PC-3 (cell line): Measurements from ENCODE around the gene SDE2. TPM values are rescaled to one million over a fixed set of nuclear protein-coding genes. Genes with fewer than 3 reads are reported as not detected.

Experiments
- ATAC-seq: fragments of 200-7000 bp; cut with Tn5 transposase; 2 replicates; pipeline ENCODE4 v1.9.1; 2020; ENCODE audit warnings: mild to moderate bottlenecking, moderate library complexity
- BruUV-seq: library from RNA; stranded (reverse); fragments of 400-500 nt; replicated peaks from 2 replicates; lab custom pipeline; 2021; lab: Mats Ljungman, UMichigan
- CTCF ChIA-PET: fragments of 300-600 bp; sonication (Branson Sonifier 250); formaldehyde crosslinking; loops from one replicate; lab custom pipeline; 2022; ENCODE audit warnings: antibody characterized with exemption; lab: Charles Lee
- POLR2A ChIA-PET: fragments of 300-600 bp; sonication (Branson Sonifier 250); formaldehyde crosslinking; loops from one replicate; lab custom pipeline; 2022; ENCODE audit warnings: antibody characterized with exemption; ENCODE audit not compliant: unreplicated experiment; lab: Charles Lee
- DNase-seq: peaks from one replicate; pipeline ENCODE4 v3.0.0-alpha.2; 2015
- H2AFZ ChIP-seq: fragments of 300-600 bp; sonication (generic); 2 replicates; pipeline ENCODE4 v1.6.0; 2016; ENCODE audit warnings: antibody characterized with exemption, low read length
- H3F3A ChIP-seq: fragments of 300-600 bp; sonication (generic); one replicate; pipeline ENCODE4 v1.6.0; 2017; ENCODE audit warnings: antibody characterized with exemption, low read length, control low read depth, mild to moderate bottlenecking; ENCODE audit not compliant: unreplicated experiment
- H3K27ac ChIP-seq: fragments of 300-600 bp; sonication (generic); 2 replicates; pipeline ENCODE4 v1.5.1; 2016; ENCODE audit warnings: mild to moderate bottlenecking, low read length
- H3K27me3 ChIP-seq: fragments of 300-600 bp; sonication (generic); 2 replicates; pipeline ENCODE4 v1.6.1; 2016; ENCODE audit warnings: low read length, mixed read lengths
- H3K36me3 ChIP-seq: fragments of 300-600 bp; sonication (generic); 2 replicates; pipeline ENCODE4 v1.6.1; 2016; ENCODE audit warnings: low read depth, mixed run types, low read length, mixed read lengths
- H3K4me1 ChIP-seq: fragments of 300-600 bp; sonication (generic); 2 replicates; pipeline ENCODE4 v1.5.1; 2016; ENCODE audit warnings: low read length; ENCODE audit not compliant: insufficient read depth
- H3K4me2 ChIP-seq: fragments of 300-600 bp; sonication (generic); 2 replicates; pipeline ENCODE4 v1.6.0; 2016; ENCODE audit warnings: low read length
- H3K4me3 ChIP-seq: fragments of 300-600 bp; sonication (generic); 2 replicates; pipeline ENCODE4 v1.5.1; 2016; ENCODE audit warnings: mild to moderate bottlenecking, low read length, mixed read lengths
- H3K79me2 ChIP-seq: fragments of 300-600 bp; sonication (generic); 2 replicates; pipeline ENCODE4 v1.6.1; 2017; ENCODE audit warnings: low read length, mixed read lengths
- H3K9ac ChIP-seq: fragments of 300-600 bp; sonication (generic); 2 replicates; pipeline ENCODE4 v1.6.0; 2016; ENCODE audit warnings: mild to moderate bottlenecking, low read length
- H3K9me2 ChIP-seq: fragments of 300-600 bp; sonication (generic); replicated peaks from 2 replicates; pipeline ENCODE4 v1.6.1; 2016; ENCODE audit warnings: mixed run types, low read length, mixed read lengths
- H3K9me3 ChIP-seq: fragments of 300-600 bp; sonication (generic); 2 replicates; pipeline ENCODE4 v1.6.1; 2016; ENCODE audit warnings: low read length, mixed read lengths
- H4K20me1 ChIP-seq: fragments of 300-600 bp; sonication (generic); 2 replicates; pipeline ENCODE4 v1.6.1; 2016; ENCODE audit warnings: low read length, mixed read lengths
- CTCF ChIP-seq: fragments of 300-600 bp; sonication (generic); conservative IDR thresholded peaks from 2 replicates; pipeline ENCODE4 v1.5.1; 2017; ENCODE audit warnings: antibody characterized with exemption, low read depth, mild to moderate bottlenecking, low read length
- EZH2 ChIP-seq: fragments of 300-600 bp; sonication (generic); IDR thresholded peaks from one replicate; pipeline ENCODE4 v1.6.1; 2017; ENCODE audit warnings: antibody characterized with exemption, mild to moderate bottlenecking, low read length; ENCODE audit not compliant: unreplicated experiment
- EZH2phosphoT487 ChIP-seq: fragments of 300-600 bp; sonication (generic); IDR thresholded peaks from 2 replicates; pipeline ENCODE4 v1.6.1; 2018; ENCODE audit warnings: mild to moderate bottlenecking, antibody characterized with exemption, low read length, borderline replicate concordance
- intact Hi-C: fragments of 100-400 bp; cut with micrococcal nuclease; formaldehyde crosslinking; loops from 2 replicates; pipeline ENCODE4 v1.9.0; 2023
- total RNA-seq: library from RNA; depleted of rRNA; stranded (reverse); fragments of >200 nt; gene quantifications from 2 replicates; pipeline ENCODE4 v1.2.3, GENCODE V29; 2014

The SDE2 gene
- total RNA-seq, 1 experiment from 2014 or later = 26.1 TPM

GRCh38 chr1:226021401-226021800 is 22.3 kb upstream of the SDE2 start:
- Histone ChIP-seq H3K4me2 (no peak overlapping the region), H4K20me1 (no peaks in the 10 kb centered on the region), H3F3A (no peaks in the 10 kb centered on the region), H3K27me3 (no peaks in the 10 kb centered on the region), H3K79me2 (no peaks in the 10 kb centered on the region), H3K9me3 (no peaks in the 10 kb centered on the region), H3K36me3 (no peaks in the 10 kb centered on the region), H2AFZ (no peak overlapping the region), H3K27ac (no peak overlapping the region), H3K9ac (no peak overlapping the region), H3K4me3 (no peak overlapping the region), H3K9me2 (no peaks in the 10 kb centered on the region), H3K4me1 (no peaks in the 10 kb centered on the region)
- ChIA-PET CTCF (no interaction called here), POLR2A (interaction anchor here (0.6 kb wide), 1 partner anchor 1091 kb away, joined by 3 read pairs; no protein-coding TSS in a partner anchor)
- BruUV-seq = no TSS peak
- TF ChIP-seq EZH2 (no peak), EZH2phosphoT487 (no peak), CTCF (no peak)
- intact Hi-C loops = no loop called here
- ATAC-seq (no peak), DNase-seq (no peak)

GRCh38 chr1:226019572-226019971 is 20.4 kb upstream of the SDE2 start:
- intact Hi-C loops = no loop called here
- no peaks in the 10 kb centered on the region for H3K79me2 ChIP-seq
- H2AFZ ChIP-seq = no peak overlapping the region
- DNase-seq (no peak), ATAC-seq (no peak)
- no peak overlapping the region for H3K4me3 ChIP-seq
- H4K20me1 ChIP-seq = no peaks in the 10 kb centered on the region
- no TSS peak for BruUV-seq
- no peaks in the 10 kb centered on the region for H3K36me3 ChIP-seq
- no peaks in the 10 kb centered on the region for H3K4me1 ChIP-seq
- TF ChIP-seq EZH2 (no peak), CTCF (no peak), EZH2phosphoT487 (no peak)
- CTCF ChIA-PET = interaction anchor here (0.9 kb wide), 1 partner anchor 45 kb away, joined by 15 read pairs; no protein-coding TSS in a partner anchor
- H3K4me2 ChIP-seq = no peak overlapping the region
- POLR2A ChIA-PET = no interaction called here
- no peak overlapping the region for H3K9ac ChIP-seq
- H3K9me3 ChIP-seq = no peaks in the 10 kb centered on the region
- no peaks in the 10 kb centered on the region for H3F3A ChIP-seq
- H3K9me2 ChIP-seq = no peaks in the 10 kb centered on the region
- no peaks in the 10 kb centered on the region for H3K27me3 ChIP-seq
- H3K27ac ChIP-seq = no peak overlapping the region

- no peaks in the 10 kb centered on the region for H3K4me1 ChIP-seq
- intact Hi-C loops = no loop called here
- H3K4me3 ChIP-seq = no peak overlapping the region
- no peak overlapping the region for H2AFZ ChIP-seq
- ChIA-PET CTCF (no interaction called here), POLR2A (no interaction called here)
- no TSS peak for BruUV-seq
- TF ChIP-seq EZH2phosphoT487 = no peak
- TF ChIP-seq EZH2 = no peak
- no peak for TF ChIP-seq CTCF
- no peaks in the 10 kb centered on the region for H3K9me3 ChIP-seq
- no peaks in the 10 kb centered on the region for H3K27me3 ChIP-seq
- H3F3A ChIP-seq = no peaks in the 10 kb centered on the region
- H3K9me2 ChIP-seq = no peaks in the 10 kb centered on the region
- H3K36me3 ChIP-seq = no peaks in the 10 kb centered on the region
- no peak overlapping the region for H3K4me2 ChIP-seq
- no peak overlapping the region for H3K9ac ChIP-seq
- no peak overlapping the region for H3K27ac ChIP-seq
- no peaks in the 10 kb centered on the region for H3K79me2 ChIP-seq
- ATAC-seq = no peak
- H4K20me1 ChIP-seq = no peaks in the 10 kb centered on the region
- DNase-seq = no peak
Measured at GRCh38 chr1:226017070-226017469, 17.9 kb upstream of the SDE2 start.
